Measurements from ENCODE around the gene FAM13C.

- TF ChIP-seq ZFPM2 (CRISPR knock-in tag; IDR thresholded peaks at IDR 0.05) (no peak), TEAD1 (CRISPR knock-in tag; IDR thresholded peaks at IDR 0.05) (no peak), FOXA1 (IDR thresholded peaks at IDR 0.05; ENCODE audit: borderline replicate concordance) (no peak), MTA3 (IDR thresholded peaks at IDR 0.05; ENCODE audit: borderline replicate concordance) (no peak), NRF1 (conservative IDR thresholded peaks at IDR 0.05 in 1 of 2, IDR thresholded peaks at IDR 0.05 in 1 of 2) (no peak), FOXK1 (CRISPR knock-in tag; IDR thresholded peaks at IDR 0.05; ENCODE audit: borderline replicate concordance) (no peak), ERF (CRISPR knock-in tag; IDR thresholded peaks at IDR 0.05) (no peak), SRF (CRISPR knock-in tag; IDR thresholded peaks at IDR 0.05) (no peak)
- TF ChIP-seq, protein P1, sequence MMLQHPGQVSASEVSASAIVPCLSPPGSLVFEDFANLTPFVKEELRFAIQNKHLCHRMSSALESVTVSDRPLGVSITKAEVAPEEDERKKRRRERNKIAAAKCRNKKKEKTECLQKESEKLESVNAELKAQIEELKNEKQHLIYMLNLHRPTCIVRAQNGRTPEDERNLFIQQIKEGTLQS (IDR thresholded peaks at IDR 0.05) = no peak
- TF ChIP-seq, protein P1 (CRISPR knock-in tag; conservative IDR thresholded peaks at IDR 0.05) = no peak
These were observed 20.3 kb downstream of the FAM13C start for GRCh38 chr10:59342000-59342399.
